Stimulated activated CD4-positive, alpha-beta T cell treated with anti-CD3 and anti-CD28 coated beads, Interleukin-12 subunit alpha, Interleukin-12 subunit beta, amount 100 ng/mL, for 24 hours (primary cell): ENCODE results near the gene GRAMD1B.
"Not testable (repeated sequence)": the region's sequence is repeated elsewhere in the genome, so short reads cannot be mapped to it uniquely, and the experiment has no call there.

Source experiments
- DNase-seq, 2 experiments: peaks; one replicate each; pipeline ENCODE4 v3.0.0-alpha.2; 2020; ENCODE audit warnings: low read depth in 2 of 2

GRAMD1B gene

GRCh38 chr11:123568367-123568870 is 138.3 kb downstream of the GRAMD1B start:
- no peak for DNase-seq

- DNase-seq = no peak
Measured at GRCh38 chr11:123569393-123569792, 139.3 kb downstream of the GRAMD1B start.

GRCh38 chr11:123570939-123571580 is 141.0 kb downstream of the GRAMD1B start:
- DNase-seq = no peak

- not testable (repeated sequence) for DNase-seq
Measured at GRCh38 chr11:123572791-123573190, 142.7 kb downstream of the GRAMD1B start.

GRCh38 chr11:123573286-123573685 is 143.2 kb downstream of the GRAMD1B start:
- no peak for DNase-seq

GRCh38 chr11:123575441-123575840 is 145.4 kb downstream of the GRAMD1B start:
- DNase-seq = no peak

- DNase-seq = no peak
Measured at GRCh38 chr11:123576082-123576481, 146.0 kb downstream of the GRAMD1B start.

GRCh38 chr11:123576501-123576900 is 146.4 kb downstream of the GRAMD1B start:
- no peak for DNase-seq

DNA sequence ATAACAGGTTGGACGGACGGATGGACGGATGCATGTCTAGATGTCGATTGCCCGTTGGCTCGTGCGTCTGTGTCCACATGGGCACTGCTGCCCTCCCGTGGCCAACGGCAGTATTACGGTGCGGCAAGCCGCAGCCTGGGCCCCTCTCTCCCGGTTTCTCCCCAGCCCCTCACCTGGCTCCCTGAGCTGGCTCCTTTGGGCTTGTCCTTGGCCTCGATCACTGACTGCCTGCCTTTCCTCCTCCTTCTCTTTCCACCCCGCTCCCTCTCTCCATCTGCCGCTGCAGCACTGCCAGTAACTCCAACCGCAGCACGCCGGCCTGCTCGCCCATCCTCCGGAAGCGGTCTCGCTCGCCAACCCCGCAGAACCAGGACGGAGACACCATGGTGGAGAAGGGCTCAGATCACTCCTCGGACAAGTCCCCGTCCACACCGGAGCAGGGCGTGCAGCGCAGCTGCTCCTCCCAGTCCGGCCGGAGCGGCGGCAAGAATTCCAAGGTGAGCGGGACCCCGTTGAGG is 147.1 kb downstream of the GRAMD1B start:
- DNase-seq = peak; percentile 24 to 71

GRCh38 chr11:123578778-123579481 is 148.9 kb downstream of the GRAMD1B start:
- no peak for DNase-seq

DNA sequence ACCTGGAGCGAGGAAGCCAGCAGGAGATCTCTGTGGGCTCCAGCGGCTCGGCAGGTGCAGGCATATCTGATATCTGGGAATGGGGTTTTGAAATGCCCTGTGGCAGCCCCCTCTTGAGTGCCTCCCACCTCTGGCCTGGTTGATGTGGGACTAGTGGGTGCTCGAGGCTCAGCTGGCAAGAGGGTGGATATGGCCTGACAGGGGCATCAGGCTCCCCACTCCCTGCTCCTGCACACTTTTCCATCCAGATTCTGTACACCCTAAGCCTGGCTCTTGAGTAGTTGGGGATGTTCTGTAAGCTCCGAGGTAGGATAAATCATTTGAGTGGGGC is 149.4 kb downstream of the GRAMD1B start:
- no peak for DNase-seq

DNA sequence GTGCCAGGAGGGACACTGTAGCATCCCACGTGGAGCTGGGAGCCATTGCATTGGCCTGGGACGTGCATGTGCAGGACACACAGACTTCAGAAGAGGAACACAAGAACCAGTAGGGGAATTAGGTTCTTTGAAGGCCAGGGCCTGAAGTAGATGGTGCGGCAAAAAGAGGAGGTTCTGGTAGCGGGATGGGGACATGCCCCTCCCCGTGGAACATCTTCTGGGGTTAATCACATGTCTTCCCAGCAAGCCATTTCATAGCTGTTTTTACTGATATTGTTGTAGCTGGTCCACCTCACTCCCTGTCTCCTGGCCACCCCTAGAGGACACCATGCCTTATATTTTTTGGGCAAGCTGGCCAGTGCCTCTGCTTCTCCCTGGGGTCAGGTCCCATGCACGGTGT is 150.1 kb downstream of the GRAMD1B start:
- DNase-seq = no peak

- DNase-seq = peak; percentile 43 to 56
Measured at GRCh38 chr11:123580557-123581275, 150.6 kb downstream of the GRAMD1B start.

DNA sequence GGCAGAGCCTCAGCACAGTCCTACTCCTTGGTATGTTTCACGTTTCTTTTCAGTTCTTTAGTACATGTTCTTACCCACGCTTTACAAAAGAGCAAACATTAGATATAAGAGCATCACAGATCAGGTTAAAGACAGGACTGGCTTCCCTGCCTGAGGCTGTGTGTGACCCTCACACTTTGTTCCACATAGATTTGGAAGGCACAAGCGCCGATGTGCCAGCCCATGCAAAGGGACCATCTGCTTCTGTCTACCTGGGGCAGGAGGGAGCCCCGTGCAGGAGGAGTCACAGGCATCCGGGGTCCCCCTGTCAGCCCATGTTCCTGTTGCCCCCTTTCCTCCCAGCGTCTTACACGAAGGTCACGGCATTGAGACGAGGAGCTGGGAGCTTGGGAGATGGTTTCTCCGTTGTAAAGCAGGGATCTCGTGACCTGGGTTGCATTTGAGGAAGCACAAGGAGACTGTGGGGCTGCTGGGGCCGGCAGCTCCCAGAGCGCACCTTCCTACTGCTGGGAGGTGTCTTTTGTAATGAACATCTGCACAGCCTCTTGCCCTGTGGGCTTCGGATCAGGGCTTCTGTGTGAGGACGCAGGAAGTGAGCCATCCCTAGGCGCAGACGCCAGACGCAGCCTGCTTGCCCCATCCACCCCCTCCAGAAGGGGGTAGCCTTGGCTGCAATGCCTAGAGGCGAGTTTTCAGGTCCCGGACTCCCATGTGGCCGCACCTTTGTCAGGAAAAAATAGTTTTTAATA is 151.8 kb downstream of the GRAMD1B start:
- no peak for DNase-seq

- no peak for DNase-seq
Measured at GRCh38 chr11:123582992-123583504, 153.0 kb downstream of the GRAMD1B start.

- DNase-seq = no peak
Measured at GRCh38 chr11:123584186-123584585, 154.1 kb downstream of the GRAMD1B start.

- no peak for DNase-seq
Measured at GRCh38 chr11:123584737-123585136, 154.7 kb downstream of the GRAMD1B start.

DNA sequence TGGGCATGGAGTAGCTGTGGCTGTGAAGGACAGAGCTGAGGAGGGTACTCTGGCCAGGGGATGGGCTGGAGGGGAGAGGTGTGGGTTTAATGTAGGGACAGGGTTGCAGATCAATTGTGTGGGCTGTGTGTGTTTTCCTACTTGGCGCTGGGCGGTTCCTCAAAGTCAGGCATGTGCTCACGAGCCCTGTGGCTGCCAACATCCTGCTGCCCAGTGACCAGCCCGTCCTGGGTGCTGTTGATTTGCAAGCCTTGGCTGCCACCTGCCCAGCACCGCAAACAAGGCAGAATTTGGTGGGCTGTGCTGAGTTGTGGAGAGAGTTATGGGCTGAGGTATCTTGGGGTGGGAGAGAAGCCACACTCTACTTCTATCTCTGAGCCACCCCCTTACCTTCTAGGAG is 155.1 kb downstream of the GRAMD1B start:
- DNase-seq = no peak

DNA sequence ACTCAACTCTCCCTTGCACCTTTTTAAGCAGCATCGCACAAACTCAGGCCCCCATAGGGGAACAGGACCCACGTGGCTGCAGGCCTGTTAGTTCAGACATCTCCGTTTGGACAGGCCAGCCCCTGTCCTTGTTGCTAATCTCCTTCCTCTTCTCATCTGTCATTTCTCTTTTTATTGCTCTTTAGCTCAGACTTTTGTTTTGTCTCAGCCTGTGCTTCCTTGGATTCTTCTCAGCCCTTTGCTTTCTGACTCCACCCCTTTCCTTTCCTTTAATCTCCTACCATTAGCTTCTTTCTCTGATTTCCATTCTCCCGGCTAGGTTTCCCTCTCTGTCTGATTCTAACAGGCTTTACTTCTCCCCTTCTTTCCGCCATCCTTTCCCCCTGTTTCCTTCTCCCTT is 155.6 kb downstream of the GRAMD1B start:
- no peak for DNase-seq

DNA sequence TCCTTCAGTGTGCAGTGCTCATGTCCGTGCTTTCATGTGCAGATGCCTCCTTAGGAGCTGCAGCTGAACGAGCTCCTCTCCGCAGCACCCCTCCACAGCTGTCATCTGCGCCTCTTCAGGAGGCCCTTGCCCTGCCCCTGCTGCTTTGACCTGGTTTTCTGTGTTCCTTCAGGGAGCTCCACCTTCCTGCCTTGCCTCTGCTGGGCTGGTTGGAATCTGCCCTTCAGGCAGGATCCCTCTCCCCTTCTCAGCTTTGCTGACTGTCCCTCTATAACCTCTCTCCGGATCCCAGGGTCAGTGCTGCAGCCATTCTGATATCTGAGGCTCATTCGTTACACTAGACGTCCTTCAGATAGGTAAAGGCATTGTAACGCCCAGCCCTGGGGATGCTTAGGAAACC is 156.5 kb downstream of the GRAMD1B start:
- DNase-seq = no peak

DNA sequence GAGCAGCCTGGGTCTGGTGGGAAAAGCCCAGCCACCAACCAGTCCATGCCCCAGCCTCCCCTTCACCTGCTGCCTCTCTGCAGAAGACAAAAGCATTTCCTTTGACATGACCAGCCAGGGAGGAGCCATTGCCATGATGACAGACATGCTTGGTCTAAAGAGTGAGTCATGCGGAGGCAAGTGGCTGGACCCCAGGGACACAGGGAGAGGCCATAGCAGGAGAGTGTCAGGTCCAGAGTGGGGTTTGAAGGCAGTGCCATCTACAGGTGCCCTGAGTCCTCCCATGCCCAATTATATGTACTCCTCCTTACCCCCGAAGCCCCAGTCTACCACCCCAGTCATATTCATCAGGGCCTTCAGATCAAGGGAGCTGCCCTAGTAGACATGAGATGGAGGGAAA is 157.0 kb downstream of the GRAMD1B start:
- DNase-seq = no peak

- no peak for DNase-seq
Measured at GRCh38 chr11:123587559-123587958, 157.5 kb downstream of the GRAMD1B start.
